ENCODE measurements around the gene HSPBP1. TPM values are rescaled to one million over a fixed set of nuclear protein-coding genes. Genes with fewer than 3 reads are reported as not detected.
A peak's percentile ranks its signal among the peaks of the same experiment; 100 is the strongest.

The HSPBP1 gene
- total and polyA plus RNA-seq, 2 donors from 2014 or later: 37.6 to 55.9 TPM

DNA sequence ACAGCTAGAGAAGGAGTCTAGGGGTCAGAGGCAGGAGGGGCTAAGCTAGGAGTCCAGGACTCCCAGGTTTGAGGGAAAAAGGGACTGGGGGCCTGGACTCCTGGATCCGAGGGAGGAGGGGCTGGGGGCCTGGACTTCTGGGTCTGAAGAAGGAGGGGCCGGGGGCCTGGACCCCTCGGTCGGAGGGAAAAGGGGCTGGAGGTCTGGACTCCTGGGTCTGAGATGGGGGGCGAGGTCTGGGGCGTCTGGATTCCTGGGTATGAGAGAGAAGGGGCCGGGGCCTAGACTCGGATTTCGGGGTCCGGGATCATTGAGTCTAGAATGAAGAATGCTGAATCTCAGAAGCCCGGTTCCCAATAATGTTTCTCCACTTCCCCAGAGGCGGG is 22.4 kb upstream of the HSPBP1 start:
- FAIRE-seq (no peak), DNase-seq (peak in 1 of 5 donors; percentile 64)
- H3K9ac ChIP-seq (ENCODE audit: low read length in 3 of 3): peak overlapping the region in 1 of 3 donors; percentile 61
- H3K4me1 ChIP-seq (ENCODE audit: control insufficient read depth in 2 of 3, insufficient read depth in 2 of 3, low read depth in 1 of 3, low read length in 3 of 3): no peaks in the 10 kb centered on the region
- no peaks in the 10 kb centered on the region for H3K27me3 ChIP-seq (ENCODE audit: control insufficient read depth, insufficient read depth, low read length)
- H3K4me3 ChIP-seq (ENCODE audit: low read length in 3 of 3): peak overlapping the region in 1 of 3 donors; percentile 55
- peaks cover 0 to 2% (median 0%) of the 10 kb centered on the region in 3 donors for H3K36me3 ChIP-seq (ENCODE audit: control insufficient read depth in 2 of 3, insufficient read depth in 3 of 3, low read length in 3 of 3)
- no peak overlapping the region for H3K27ac ChIP-seq (ENCODE audit: low read depth in 2 of 2, low read length in 2 of 2)
- TF ChIP-seq, protein P1, sequence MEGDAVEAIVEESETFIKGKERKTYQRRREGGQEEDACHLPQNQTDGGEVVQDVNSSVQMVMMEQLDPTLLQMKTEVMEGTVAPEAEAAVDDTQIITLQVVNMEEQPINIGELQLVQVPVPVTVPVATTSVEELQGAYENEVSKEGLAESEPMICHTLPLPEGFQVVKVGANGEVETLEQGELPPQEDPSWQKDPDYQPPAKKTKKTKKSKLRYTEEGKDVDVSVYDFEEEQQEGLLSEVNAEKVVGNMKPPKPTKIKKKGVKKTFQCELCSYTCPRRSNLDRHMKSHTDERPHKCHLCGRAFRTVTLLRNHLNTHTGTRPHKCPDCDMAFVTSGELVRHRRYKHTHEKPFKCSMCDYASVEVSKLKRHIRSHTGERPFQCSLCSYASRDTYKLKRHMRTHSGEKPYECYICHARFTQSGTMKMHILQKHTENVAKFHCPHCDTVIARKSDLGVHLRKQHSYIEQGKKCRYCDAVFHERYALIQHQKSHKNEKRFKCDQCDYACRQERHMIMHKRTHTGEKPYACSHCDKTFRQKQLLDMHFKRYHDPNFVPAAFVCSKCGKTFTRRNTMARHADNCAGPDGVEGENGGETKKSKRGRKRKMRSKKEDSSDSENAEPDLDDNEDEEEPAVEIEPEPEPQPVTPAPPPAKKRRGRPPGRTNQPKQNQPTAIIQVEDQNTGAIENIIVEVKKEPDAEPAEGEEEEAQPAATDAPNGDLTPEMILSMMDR (IDR thresholded peaks at IDR 0.05; ENCODE audit: borderline replicate concordance, extremely low read depth, insufficient read depth): no peak
- intact Hi-C loops (cut with DNase I): no loop called here
- no peaks in the 10 kb centered on the region for H3K9me3 ChIP-seq (ENCODE audit: control insufficient read depth in 2 of 3, insufficient read depth in 1 of 3, low read length in 3 of 3)

DNA sequence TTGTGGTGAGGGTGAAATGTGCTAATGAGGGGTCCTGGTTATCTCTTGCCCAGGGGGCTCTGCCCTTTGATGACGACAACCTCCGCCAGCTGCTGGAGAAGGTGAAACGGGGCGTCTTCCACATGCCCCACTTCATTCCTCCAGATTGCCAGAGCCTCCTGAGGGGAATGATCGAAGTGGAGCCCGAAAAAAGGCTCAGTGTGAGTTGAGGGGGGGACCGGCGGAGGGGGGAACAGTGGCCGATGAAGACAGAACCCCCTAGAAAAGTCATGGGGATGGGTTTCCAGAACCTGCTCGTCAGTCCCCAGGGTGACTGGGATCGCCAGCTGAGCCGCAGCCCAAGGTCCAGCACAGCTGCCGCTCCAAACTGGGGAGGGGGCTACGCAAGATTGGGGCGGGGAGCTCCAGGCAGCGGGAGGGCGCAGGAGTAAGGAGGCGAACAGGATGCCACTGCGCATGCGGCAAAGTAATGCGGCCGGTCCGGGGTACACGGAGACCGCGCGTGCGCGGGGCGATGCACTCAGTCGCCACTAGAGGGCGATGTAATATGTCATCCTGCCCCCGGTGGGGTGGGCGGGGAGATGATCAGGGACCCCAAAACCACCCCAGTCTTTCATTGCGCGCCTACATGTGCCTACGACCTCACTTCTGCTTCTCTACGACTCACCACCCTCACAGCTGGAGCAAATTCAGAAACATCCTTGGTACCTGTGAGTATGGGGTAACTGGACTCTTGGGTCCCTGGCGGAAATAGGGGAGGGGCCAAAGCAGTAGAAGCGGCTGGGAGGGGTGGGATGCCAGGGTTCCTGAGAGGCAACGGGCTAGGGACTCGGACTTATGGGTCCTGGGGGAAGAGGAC is 21.8 kb upstream of the HSPBP1 start:
- Histone ChIP-seq H3K27me3 (ENCODE audit: control insufficient read depth, insufficient read depth, low read length) (no peaks in the 10 kb centered on the region), H3K27ac (ENCODE audit: low read depth in 2 of 2, low read length in 2 of 2) (no peak overlapping the region), H3K9ac (ENCODE audit: low read length in 3 of 3) (peak overlapping the region in 2 of 3 donors; percentile 10 to 61), H3K36me3 (ENCODE audit: control insufficient read depth in 2 of 3, insufficient read depth in 3 of 3, low read length in 3 of 3) (peaks cover 0 to 2% (median 0%) of the 10 kb centered on the region in 3 donors), H3K9me3 (ENCODE audit: control insufficient read depth in 2 of 3, insufficient read depth in 1 of 3, low read length in 3 of 3) (no peaks in the 10 kb centered on the region), H3K4me3 (ENCODE audit: low read length in 3 of 3) (peak overlapping the region; percentile 25 to 63 (median 55)), H3K4me1 (ENCODE audit: control insufficient read depth in 2 of 3, insufficient read depth in 2 of 3, low read depth in 1 of 3, low read length in 3 of 3) (no peaks in the 10 kb centered on the region)
- TF ChIP-seq, protein P1 (IDR thresholded peaks at IDR 0.05; ENCODE audit: borderline replicate concordance, extremely low read depth, insufficient read depth): peak; percentile 92
- FAIRE-seq: no peak
- intact Hi-C loops (cut with DNase I): no loop called here
- peak; percentile 89 to 93 (median 93) for DNase-seq

DNA sequence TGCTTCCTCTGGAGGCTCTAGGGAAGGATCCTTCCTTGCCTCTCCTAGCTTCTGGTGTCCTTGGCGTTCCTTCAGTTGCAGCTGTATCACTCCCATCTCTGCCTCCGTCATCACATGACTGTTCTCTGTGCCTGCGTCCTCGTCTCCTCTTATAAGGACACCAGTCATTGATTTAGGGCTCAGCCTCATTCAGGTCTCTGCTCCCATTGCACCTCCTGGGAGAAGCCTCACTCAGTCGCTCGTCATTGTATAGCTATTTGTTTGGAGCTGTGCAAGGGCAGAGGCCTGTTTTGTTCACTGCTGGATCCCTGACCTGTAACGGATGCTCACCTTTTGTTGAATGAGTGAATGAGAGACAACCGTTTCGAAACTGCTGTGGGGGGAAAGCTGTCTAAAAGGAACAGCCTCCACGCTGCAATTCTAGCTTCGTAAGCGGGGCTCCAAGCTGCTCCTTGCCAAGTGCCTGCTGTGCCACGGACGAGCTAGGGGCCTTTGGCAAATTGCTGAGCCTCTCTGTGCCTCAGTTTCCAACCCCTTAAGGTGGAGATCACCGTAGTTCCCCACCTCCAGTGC is 21.1 kb upstream of the HSPBP1 start:
- intact Hi-C loops (cut with DNase I): no loop called here

More for the DNA sequence above, 21.1 kb upstream of the HSPBP1 start:
- DNase-seq: no peak
- Histone ChIP-seq H3K9me3 (ENCODE audit: control insufficient read depth in 2 of 3, insufficient read depth in 1 of 3, low read length in 3 of 3) (no peaks in the 10 kb centered on the region), H3K27me3 (ENCODE audit: control insufficient read depth, insufficient read depth, low read length) (no peaks in the 10 kb centered on the region), H3K4me1 (ENCODE audit: control insufficient read depth in 2 of 3, insufficient read depth in 2 of 3, low read depth in 1 of 3, low read length in 3 of 3) (no peaks in the 10 kb centered on the region), H3K36me3 (ENCODE audit: control insufficient read depth in 2 of 3, insufficient read depth in 3 of 3, low read length in 3 of 3) (no peaks in the 10 kb centered on the region), H3K27ac (ENCODE audit: low read depth in 2 of 2, low read length in 2 of 2) (no peak overlapping the region), H3K4me3 (ENCODE audit: low read length in 3 of 3) (no peak overlapping the region), H3K9ac (ENCODE audit: low read length in 3 of 3) (no peak overlapping the region)
- TF ChIP-seq, protein P1 (IDR thresholded peaks at IDR 0.05; ENCODE audit: borderline replicate concordance, extremely low read depth, insufficient read depth): no peak
- FAIRE-seq: no peak
